ENCODE data around the gene SLC7A8.
A peak's percentile ranks its signal among the peaks of the same experiment; 100 is the strongest.

Gene SLC7A8

GRCh38 chr14:23182372-23183157 is 895 bp downstream of the SLC7A8 start:
- DNase-seq = no peak

DNA sequence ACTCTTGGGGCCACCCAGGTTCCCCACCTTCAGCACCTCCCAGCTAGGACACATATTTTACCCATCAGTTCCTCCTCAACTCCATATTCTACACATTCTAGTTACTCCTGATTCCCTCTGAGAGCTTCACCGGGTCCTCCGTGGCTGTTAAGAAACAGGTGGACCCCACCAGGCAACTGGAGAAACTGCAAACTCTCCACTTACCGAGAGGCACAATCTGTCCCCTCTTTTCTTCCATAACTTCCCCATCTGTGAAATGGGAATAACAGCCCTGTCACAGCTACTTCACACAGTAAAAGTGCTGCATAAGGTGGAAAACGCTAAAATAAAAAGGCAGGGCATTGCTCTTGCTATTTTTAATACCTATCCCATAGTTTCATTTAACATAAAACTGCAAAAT is 1.5 kb downstream of the SLC7A8 start:
- no peak for DNase-seq

DNA sequence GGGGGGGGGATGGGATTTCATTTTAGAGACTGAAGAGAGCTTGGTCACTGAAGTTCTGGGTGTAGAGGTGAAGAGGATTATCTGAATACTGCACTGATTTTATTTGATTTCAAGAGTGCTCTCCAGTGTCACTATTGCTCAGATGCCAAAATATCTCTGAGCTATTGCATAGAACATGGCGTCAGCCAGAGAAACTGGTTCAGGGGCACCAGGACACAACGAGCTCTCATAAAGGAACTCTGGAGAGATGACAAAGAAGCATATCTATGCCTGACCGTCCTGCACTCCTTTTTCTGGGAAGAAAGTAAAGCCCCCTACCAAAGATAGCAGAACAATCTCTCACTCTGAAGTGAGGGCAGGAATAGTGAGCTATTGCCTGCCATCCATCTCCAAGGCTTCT is 2.0 kb downstream of the SLC7A8 start:
- DNase-seq = no peak

GRCh38 chr14:23177181-23177580 is 6.3 kb downstream of the SLC7A8 start:
- DNase-seq = no peak

GRCh38 chr14:23175823-23176222 is 7.6 kb downstream of the SLC7A8 start:
- no peak for DNase-seq

- no peak for DNase-seq
Observed at GRCh38 chr14:23174296-23175184, 8.9 kb downstream of the SLC7A8 start.

DNA sequence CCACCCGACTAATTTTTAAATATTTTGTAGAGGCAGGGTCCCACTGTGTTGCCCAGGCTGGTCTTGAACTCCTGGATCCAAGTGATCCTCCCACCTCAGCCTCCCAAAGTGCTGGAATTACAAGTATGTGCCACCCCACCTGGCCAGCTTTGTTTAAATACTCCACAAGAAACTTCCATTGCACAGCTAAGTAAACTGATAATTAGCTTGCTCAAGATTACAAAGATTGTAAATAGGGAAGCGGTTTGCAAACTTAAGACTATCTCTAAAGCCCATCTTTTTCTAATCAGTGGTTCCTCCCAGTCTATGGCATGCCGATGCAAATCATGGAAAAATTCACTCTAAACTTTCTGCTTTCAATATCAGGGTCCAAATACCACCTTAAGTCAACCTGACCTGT is 9.7 kb downstream of the SLC7A8 start:
- DNase-seq = no peak

DNA sequence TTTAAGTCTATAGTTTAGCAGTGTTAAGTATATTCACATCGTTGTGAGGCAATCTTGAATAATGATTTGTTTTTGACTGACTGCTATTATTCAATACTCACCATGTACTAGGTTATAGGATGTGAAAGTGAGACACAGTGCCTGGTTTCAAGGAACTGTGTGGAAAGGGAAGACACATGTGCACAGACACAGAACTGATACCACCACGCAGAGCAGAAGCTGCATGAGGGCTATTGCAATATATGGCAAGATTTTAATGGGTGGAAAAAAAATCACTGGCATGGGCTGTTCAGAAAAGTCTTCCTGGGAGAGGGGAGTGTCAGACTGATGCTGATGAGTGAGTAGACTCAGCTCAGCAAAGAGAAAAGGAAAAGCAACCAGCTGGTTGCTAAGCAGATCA is 10.4 kb downstream of the SLC7A8 start:
- DNase-seq = no peak

- DNase-seq = no peak
Observed at GRCh38 chr14:23172574-23172973, 10.9 kb downstream of the SLC7A8 start.

DNA sequence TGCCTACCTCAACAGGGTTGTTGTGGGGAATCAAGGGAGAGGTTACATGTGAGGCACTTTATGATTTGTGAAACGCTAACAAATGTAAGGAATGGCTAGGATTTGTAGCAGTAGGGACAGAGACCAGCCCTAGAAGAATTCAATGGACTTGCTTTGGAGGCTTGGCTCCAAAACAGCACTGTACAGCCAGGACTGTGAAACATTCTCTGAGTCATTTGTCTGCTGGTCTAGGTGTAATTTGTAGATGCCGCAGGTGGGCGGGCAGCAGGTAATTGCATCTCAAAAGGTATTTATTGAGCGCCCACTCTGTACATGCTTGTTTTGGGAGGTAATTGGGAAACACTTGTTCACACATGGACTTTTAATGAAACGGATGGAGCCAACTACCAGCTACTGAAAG is 11.4 kb downstream of the SLC7A8 start:
- DNase-seq = no peak

- DNase-seq = no peak
Observed at GRCh38 chr14:23171222-23171975, 12.1 kb downstream of the SLC7A8 start.

DNA sequence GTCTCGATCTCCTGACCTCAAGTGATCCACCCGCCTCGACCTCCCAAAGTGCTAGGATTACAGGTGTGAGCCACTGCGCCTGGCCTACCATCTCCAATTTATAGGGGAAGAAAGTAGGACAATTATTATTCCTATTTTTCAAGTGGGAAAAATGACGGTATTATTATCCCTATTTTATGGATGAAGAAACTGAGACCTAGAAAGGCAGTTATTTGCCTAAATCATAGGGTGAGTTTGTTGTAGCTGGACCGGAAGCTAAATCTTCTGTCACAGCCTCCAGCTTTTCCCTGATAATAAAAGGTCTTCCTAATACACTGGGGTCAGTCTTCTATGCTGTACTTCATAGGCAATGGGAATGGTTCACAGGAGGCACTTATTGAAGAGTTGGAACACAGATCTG is 13.8 kb downstream of the SLC7A8 start:
- no peak for DNase-seq

GRCh38 chr14:23168246-23168645 is 15.2 kb downstream of the SLC7A8 start:
- DNase-seq = no peak

DNA sequence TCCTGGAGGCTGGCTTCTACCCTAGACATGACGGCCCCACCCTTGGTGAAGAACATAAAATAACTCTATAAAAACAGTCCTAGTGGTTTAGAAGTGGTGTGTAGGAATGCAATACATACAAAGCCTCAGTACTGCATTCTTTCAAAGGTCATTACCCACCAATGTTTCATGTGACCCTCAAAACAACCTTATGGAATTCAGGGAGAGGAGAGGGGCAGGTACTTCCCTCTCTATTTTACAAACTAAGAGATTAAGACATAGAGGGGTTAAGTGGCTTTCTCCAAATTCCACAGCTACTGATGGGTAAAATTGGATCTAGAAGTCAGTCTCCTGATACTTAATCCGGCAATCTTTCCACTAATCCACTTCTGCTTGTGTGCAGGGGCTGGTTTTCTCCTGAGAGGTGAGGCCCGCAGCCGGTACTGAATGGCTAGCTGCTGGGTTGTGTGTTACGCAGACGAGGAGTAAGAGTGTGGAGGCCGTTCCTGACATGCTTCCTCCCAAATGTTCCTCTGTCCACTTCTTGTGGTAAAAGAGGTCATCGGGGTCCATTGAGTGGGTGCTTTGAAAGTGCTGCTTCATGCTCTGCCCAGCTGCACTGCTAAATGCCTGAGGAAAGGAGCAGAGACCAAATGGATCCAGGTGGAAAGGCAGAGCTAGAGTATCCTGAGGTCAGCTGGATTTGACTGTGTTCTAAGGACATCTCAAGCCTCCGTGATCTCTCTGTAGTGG is 16.2 kb downstream of the SLC7A8 start:
- no peak for DNase-seq

DNA sequence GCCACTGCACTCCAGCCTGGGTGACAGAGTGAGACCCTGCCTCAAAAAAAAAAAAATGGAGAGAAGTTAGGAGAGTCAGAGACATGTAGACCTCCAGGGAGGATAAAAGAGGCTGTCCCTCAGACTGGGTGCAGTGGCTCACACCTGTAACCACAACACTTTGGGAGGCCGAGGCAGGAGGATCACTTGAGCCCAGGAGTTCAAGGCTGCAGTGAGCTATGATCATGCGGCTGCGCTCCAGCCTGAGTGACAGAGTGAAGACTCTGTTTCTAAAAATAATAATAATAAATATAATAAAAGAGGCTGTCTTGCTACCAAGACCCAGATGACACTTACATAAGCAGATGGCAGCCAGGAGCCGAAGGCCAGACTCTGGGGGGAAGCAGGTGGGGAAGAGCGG is 18.5 kb downstream of the SLC7A8 start:
- no peak for DNase-seq

GRCh38 chr14:23164250-23164649 is 19.2 kb downstream of the SLC7A8 start:
- DNase-seq = no peak

DNA sequence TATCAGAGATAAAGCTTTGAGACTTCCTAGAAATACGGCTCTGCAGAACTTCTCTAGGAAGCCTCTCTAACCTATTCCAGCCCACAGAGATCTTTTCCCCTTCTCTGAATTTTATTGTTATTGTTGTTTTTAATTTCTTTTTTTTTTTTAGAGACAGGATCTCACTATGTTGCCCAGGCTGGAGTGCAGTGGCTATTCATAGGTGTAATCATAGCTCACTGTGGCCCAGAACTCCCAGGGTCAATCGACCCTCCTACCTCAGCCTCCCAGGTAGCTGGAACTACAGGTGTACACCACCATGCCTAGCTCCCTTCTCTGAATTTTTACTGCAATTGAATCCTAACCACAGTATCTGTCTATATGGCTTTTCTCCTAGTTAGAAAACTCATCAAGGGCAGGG is 19.6 kb downstream of the SLC7A8 start:
- DNase-seq = no peak

GRCh38 chr14:23162800-23163199 is 20.7 kb downstream of the SLC7A8 start:
- DNase-seq = no peak

DNA sequence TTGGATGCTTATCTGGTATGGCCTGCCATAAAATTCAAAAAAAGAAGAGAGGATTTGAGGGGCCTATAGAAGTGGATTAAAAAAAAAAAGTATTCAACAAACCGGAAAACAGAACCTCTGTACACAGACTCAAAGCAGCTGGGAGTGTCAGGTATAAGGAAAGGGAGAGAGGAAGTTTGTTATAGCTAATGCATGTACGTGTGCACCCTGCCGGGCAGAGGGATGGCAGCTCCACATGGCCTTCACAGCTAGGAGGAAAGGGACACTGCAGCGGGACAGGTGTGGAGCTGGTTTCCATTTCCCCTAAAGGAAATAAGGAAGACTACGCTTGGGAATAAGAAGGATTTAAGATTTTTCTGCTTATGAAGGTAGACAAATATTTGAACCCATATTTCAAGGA is 21.5 kb downstream of the SLC7A8 start:
- DNase-seq = no peak

DNA sequence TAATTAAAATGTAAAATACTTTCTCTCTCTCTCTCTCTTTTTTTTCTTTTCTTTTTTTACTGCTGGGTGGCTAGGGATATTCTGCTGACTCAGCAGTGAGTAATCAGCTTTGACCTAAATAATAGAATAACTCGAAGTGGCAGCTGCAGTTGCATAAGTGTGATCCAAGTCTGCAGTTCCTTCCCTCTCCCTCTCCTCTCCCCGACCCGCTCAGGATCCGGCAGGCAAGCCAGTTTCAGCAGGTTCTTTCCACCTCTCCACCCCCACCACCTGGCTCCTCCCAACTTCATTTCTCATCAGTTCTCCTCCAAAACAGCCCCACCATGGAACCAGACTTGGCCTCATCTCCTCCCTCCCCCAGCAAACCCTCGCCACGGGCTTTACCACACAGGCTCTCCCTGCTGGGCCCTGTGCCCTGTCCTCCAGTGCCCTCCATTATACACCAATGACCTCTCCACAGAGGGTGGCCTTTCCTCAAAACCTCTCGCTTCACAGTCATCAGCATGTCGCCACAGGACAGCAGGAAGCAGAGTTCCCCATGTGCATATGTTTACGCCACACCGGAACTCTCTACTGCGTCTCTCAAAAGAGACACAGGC is 22.4 kb downstream of the SLC7A8 start:
- DNase-seq = peak in 1 of 2 donors; percentile 41

GRCh38 chr14:23159532-23159931 is 23.9 kb downstream of the SLC7A8 start:
- DNase-seq = no peak

- no peak for DNase-seq
Observed at GRCh38 chr14:23158779-23159178, 24.7 kb downstream of the SLC7A8 start.
